Activated CD8-positive, alpha-beta memory T cell treated with anti-CD3 and anti-CD28 coated beads, Interleukin-2, amount 10 ng/mL, durations not matched to agents 7 days and 5 days (primary cell): ENCODE measurements around the gene PCNX3. TPM values are rescaled to one million over a fixed set of nuclear protein-coding genes. Genes with fewer than 3 reads are reported as not detected.

Experiments
- ATAC-seq: fragments of 150-1000 bp; cut with Tn5 transposase; one replicate; pipeline ENCODE4 v1.10.0; 2021; ENCODE audit warnings: moderate library complexity
- CTCF ChIA-PET: fragments of 350-600 bp; sonication (Branson Sonifier 250); formaldehyde crosslinking; loops from one replicate; lab custom pipeline; 2021; ENCODE audit warnings: antibody characterized with exemption; lab: Charles Lee
- DNase-seq: peaks from one replicate; pipeline ENCODE4 v3.0.0-alpha.2; 2020
- H3K27ac Mint-ChIP-seq: one replicate; pipeline ENCODE4 v1.8.0; 2021; ENCODE audit warnings: mild to moderate bottlenecking, mixed read lengths
- H3K27me3 Mint-ChIP-seq: one replicate; pipeline ENCODE4 v1.8.0; 2021; ENCODE audit warnings: mixed read lengths
- H3K36me3 Mint-ChIP-seq: one replicate; pipeline ENCODE4 v1.8.0; 2021; ENCODE audit warnings: mild to moderate bottlenecking, mixed read lengths
- H3K4me1 Mint-ChIP-seq: one replicate; pipeline ENCODE4 v1.8.0; 2021; ENCODE audit warnings: mixed read lengths
- H3K4me3 Mint-ChIP-seq: one replicate; pipeline ENCODE4 v1.8.0; 2021; ENCODE audit warnings: mild to moderate bottlenecking, moderate library complexity, mixed read lengths
- H3K9me3 Mint-ChIP-seq: one replicate; pipeline ENCODE4 v1.8.0; 2022; ENCODE audit warnings: low read depth, mixed read lengths
- total RNA-seq, 2 experiments: library from RNA; stranded (reverse); gene quantifications; one replicate each; pipeline ENCODE4 v1.2.3, GENCODE V29; 2021

The PCNX3 gene
- total RNA-seq, 2 experiments from 2014 or later, result 54.9 to 57.1 TPM

DNA sequence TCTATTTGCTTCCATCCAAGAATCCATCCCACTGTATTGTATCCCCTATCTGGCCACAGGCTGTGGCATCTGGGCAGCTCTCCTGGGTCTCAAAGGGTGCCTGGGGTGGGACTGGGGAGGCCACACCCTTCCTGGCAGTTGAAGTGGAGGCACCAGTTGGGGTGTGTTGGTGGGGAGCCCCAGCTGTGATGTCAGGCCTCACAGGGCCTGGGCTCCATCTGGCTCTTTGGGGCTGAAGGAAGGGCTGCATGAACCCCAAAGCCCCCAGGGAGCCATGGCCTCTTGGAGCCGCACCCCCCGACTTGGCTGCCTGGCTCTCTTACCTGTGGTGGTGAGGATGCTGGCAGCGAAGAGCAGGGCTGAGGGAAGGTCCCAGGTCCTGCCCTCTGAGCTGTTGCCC, 20.4 kb upstream of the PCNX3 start:
- CTCF ChIA-PET, result interaction anchor here (0.8 to 12.7 kb wide), 10 partner anchors 9 to 70 kb away, joined by 3 to 209 read pairs (median 12); partner anchors contain the start of genes EHBP1L1, FAM89B, MAP3K11 and PCNX3
- Mint-ChIP-seq H3K4me3 (no peak overlapping the region), H3K27ac (peak overlapping the region; percentile 77), H3K27me3 (no peaks in the 10 kb centered on the region), H3K4me1 (peaks cover 16% of the 10 kb centered on the region), H3K9me3 (no peaks in the 10 kb centered on the region), H3K36me3 (peaks cover 9% of the 10 kb centered on the region)
- ATAC-seq (peak; percentile 22), DNase-seq (no peak)

DNA sequence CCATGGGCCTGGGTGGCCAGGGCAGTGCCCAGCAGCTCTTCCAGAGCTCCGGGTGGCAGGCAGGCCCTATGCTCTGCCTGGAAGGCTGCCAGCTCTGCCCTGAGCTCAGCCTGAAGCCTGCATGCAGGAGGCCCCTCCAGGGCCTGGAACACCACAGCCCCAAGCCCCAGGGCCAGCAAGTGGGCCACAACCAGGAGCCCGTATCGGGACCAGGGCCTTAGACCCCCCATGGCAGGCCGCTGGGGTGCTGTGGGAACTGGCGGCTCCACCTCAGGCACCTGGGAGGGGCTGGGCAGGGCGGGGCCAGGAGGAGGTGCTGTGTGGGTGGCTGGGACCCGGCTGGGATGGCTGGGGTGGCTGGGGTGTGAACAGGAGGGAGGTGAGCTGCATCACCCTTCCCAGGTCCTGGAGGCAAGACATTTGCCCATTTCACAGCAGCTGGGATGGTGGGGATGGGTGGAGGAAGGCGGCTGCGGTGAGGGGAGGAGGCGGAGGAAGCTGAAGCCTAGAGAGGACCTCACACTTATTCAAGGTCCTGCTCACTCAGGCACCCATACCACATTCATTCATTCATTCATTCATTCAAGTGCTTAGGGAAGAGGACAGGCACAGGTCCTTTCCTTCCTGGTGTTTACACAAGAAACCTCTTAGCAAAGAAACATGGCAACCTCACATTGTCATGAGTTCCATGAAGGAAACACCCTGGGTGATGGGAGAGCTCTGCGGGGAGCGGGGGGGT, 19.9 kb upstream of the PCNX3 start, which contains the start of gene KCNK7:
Gene KCNK7, minus strand, starts transcription at position 258 of the 739 bp plus-strand sequence. Its CDS starts 28 bp downstream, at position 230.
- peak; percentile 16 for ATAC-seq
- Mint-ChIP-seq H3K4me3 (no peak within 1 kb of the TSS), H3K27me3 (no peaks in the 10 kb centered on the region), H3K9me3 (no peaks in the 10 kb centered on the region), H3K27ac (peak within 1 kb of the TSS; percentile 77), H3K36me3 (peaks cover 5% of the 10 kb centered on the region), H3K4me1 (peaks cover 16% of the 10 kb centered on the region)
- no peak for DNase-seq
- CTCF ChIA-PET, result interaction anchor here (0.8 to 12.7 kb wide), 9 partner anchors 11 to 70 kb away, joined by 3 to 209 read pairs (median 11); partner anchors contain the start of genes EHBP1L1, FAM89B, SCYL1 and SIPA1

DNA sequence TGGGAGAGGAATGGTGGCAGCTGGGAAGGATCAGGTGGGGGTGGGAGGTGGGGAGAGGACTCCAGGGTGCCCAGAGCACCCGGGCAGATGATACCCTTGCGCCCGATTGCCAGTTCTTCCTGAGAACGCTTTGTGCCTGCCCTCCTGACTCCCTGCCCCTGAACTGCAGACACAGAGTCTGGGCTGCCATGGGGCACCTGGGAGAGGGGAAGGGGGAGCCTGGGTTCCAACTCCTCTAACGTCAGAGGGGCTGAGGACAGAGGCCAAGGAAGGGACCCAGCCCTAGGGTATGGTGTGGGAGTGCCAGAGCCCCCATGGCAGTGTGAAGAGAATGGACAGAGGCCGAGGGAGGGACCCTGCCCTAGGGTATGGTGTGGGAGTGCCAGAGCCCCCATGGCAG, 19.1 kb upstream of the PCNX3 start:
- ATAC-seq, result no peak
- Mint-ChIP-seq H3K27ac (no peak overlapping the region), H3K27me3 (no peaks in the 10 kb centered on the region), H3K4me1 (peaks cover 14% of the 10 kb centered on the region), H3K4me3 (no peak overlapping the region), H3K9me3 (no peaks in the 10 kb centered on the region), H3K36me3 (peaks cover 2% of the 10 kb centered on the region)
- CTCF ChIA-PET, result interaction anchor here (0.8 to 12.7 kb wide), 2 partner anchors 24 to 55 kb away, joined by 3 to 209 read pairs; partner anchors contain the start of gene FAM89B
- DNase-seq, result no peak

DNA sequence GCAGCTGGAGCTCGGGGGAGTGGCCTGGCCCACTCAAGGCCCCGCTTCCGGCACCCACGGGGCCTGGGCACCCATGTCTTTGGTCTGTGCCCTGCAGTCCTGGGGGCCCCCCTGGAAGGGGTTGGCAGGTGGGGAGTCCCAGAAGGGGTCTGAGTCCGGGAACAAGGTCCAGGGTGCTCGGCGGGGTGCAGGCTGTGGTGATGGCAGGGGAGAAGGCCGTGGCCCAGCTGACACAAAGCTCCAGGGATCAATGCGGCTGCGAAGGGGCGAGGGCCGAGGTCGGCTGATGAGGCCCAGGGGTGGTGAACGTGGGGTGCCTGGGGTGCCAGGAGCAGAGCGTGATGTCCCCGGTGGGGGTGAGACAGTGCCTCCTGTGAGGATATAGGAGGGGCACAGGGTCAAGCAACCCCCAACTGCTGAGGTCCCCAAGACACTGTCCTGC, 17.3 kb upstream of the PCNX3 start:
- DNase-seq (no peak), ATAC-seq (no peak)
- Mint-ChIP-seq H3K4me1 (peaks cover 14% of the 10 kb centered on the region), H3K36me3 (no peaks in the 10 kb centered on the region), H3K27ac (no peak overlapping the region), H3K4me3 (no peak overlapping the region), H3K27me3 (no peaks in the 10 kb centered on the region), H3K9me3 (no peaks in the 10 kb centered on the region)
- CTCF ChIA-PET, result interaction anchor here (1.6 to 2.3 kb wide), 3 partner anchors 10 to 58 kb away, joined by 3 to 9 read pairs (median 8); no protein-coding TSS in a partner anchor

DNA sequence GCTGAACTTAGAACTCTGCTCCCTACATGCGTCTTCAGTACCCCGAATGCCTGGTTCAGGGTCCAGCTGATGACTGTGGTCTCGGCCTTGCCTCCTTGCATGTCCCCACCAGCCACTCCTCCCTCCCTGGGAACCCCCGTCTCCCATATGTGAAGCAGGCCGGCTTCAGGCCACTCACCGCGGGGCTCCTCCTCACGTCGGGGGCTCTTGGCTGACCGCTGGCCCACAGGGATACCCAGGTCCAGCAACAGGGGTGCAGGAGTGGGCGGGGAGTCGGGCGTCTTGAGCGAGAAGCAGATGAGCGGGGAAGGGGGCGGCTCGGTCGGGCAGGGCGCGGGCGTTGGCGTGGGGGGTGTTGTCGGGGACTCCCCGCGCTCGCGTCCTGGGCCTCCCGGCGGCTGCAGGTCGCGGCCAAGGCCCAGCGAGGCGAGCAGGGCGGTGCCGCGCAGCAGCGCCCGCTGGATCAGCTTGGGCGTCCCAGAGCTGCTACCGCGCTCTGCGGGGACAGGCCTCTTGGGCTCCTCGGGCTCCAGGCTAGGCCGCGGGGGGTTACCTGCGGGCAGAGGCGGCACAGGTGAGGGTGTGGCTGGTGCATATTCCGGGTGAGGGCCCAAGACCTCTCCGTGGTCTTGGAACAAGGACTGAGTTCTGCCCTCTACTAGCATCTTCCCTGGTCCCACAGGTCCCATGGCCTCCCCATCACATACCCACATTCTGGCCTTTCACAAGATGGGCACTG, 16.2 kb upstream of the PCNX3 start:
- Mint-ChIP-seq H3K27ac (no peak overlapping the region), H3K36me3 (peaks cover 3% of the 10 kb centered on the region)
- CTCF ChIA-PET, result interaction anchor here (1.6 to 2.3 kb wide), 2 partner anchors 24 to 59 kb away, joined by 3 to 8 read pairs; no protein-coding TSS in a partner anchor

DNA sequence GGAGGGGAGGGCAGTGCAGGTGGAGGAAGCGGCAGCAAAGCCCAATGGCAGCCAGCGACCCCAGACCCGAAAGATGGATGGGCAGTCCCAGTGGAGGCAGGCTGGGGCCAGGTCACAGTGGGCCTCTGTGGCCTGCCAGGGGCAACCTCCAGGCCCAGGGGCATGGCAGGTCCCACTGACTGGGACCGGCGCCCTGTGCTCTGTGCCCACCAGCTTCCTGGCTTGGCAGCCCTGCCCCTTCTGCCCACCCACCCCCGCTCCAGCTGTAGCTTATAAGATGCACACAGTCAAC, 15.7 kb upstream of the PCNX3 start:
- Mint-ChIP-seq H3K27ac (no peak overlapping the region), H3K4me1 (peaks cover 10% of the 10 kb centered on the region), H3K9me3 (no peaks in the 10 kb centered on the region), H3K36me3 (peaks cover 3% of the 10 kb centered on the region), H3K27me3 (no peaks in the 10 kb centered on the region), H3K4me3 (no peak overlapping the region)
- no peak for ATAC-seq
- CTCF ChIA-PET, result no interaction called here
- no peak for DNase-seq

More for the DNA sequence above, 16.2 kb upstream of the PCNX3 start:
- Mint-ChIP-seq H3K27me3 (no peaks in the 10 kb centered on the region), H3K4me3 (no peak overlapping the region), H3K4me1 (peaks cover 11% of the 10 kb centered on the region), H3K9me3 (no peaks in the 10 kb centered on the region)
- DNase-seq, result no peak
- no peak for ATAC-seq

DNA sequence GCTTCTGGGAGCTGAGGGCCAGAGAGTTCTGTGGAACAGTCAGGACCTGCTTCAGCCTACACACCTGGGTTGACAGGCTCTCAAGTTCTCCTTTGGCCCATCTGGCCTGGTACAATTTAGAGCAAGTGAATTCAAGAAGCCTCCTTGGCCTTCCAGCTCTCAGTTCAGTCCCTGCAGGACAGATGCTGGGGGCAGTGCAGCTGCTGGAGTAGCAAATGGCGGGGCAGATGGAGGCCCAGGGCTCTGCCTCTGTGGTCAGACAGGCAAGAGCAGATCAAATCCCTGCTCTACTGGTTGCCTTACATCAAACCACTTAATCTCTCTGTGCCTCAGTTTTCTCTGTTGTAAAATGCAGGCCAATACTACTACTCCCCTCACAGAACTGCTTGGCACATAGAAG, 11.3 kb upstream of the PCNX3 start:
- no peaks in the 10 kb centered on the region for H3K9me3 Mint-ChIP-seq
- H3K36me3 Mint-ChIP-seq, result peaks cover 16% of the 10 kb centered on the region
- DNase-seq (no peak), ATAC-seq (no peak)
- H3K4me1 Mint-ChIP-seq, result peaks cover 5% of the 10 kb centered on the region
- H3K27ac Mint-ChIP-seq, result no peak overlapping the region
- no peaks in the 10 kb centered on the region for H3K27me3 Mint-ChIP-seq
- H3K4me3 Mint-ChIP-seq, result no peak overlapping the region
- CTCF ChIA-PET, result interaction anchor here (1.1 to 2.6 kb wide), 5 partner anchors 10 to 64 kb away, joined by 3 to 11 read pairs (median 6); no protein-coding TSS in a partner anchor

DNA sequence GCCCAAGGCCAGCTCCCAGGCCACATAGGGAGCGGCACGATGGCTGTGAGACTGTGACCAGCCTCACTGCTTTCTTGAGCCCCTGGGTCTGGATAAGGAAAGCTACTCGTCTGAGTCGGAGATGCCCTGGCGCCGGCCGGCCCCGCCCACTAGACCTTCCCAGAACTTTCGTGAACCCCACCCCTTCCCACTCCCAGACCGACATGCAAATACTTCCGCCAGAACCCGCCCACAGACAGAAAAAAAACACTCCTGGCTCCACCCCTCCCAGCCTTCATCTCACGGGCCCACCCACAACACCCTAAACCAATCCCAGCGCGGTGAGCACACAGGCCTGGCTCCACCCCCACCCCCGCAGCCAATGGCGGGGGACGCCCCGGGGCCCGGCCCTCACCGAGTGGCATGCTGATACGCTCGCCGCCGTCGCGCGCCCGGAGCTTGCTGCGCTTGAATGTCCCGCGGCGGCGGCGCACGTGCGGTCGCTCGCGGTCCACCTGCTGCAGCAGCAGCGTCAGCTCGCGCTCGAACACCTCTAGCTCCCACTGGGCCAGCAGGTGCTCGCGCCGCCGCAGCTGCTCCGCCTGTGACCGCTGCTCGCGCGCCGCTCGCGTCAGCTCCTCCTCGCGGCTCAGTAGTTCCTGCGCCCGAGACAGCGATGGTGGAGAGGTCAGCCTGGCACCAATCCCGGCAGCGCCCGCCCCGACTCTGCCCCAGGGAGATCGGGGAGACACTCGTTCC, 8.5 kb upstream of the PCNX3 start:
- H3K9me3 Mint-ChIP-seq, result no peaks in the 10 kb centered on the region
- no peak for DNase-seq
- CTCF ChIA-PET, result interaction anchor here (0.5 to 4.5 kb wide), 5 partner anchors 10 to 66 kb away, joined by 3 to 15 read pairs (median 10); no protein-coding TSS in a partner anchor
- H3K36me3 Mint-ChIP-seq, result peaks cover 21% of the 10 kb centered on the region
- no peak overlapping the region for H3K27ac Mint-ChIP-seq
- ATAC-seq, result no peak
- H3K27me3 Mint-ChIP-seq, result no peaks in the 10 kb centered on the region
- H3K4me3 Mint-ChIP-seq, result no peak overlapping the region
- peaks cover 27% of the 10 kb centered on the region for H3K4me1 Mint-ChIP-seq

DNA sequence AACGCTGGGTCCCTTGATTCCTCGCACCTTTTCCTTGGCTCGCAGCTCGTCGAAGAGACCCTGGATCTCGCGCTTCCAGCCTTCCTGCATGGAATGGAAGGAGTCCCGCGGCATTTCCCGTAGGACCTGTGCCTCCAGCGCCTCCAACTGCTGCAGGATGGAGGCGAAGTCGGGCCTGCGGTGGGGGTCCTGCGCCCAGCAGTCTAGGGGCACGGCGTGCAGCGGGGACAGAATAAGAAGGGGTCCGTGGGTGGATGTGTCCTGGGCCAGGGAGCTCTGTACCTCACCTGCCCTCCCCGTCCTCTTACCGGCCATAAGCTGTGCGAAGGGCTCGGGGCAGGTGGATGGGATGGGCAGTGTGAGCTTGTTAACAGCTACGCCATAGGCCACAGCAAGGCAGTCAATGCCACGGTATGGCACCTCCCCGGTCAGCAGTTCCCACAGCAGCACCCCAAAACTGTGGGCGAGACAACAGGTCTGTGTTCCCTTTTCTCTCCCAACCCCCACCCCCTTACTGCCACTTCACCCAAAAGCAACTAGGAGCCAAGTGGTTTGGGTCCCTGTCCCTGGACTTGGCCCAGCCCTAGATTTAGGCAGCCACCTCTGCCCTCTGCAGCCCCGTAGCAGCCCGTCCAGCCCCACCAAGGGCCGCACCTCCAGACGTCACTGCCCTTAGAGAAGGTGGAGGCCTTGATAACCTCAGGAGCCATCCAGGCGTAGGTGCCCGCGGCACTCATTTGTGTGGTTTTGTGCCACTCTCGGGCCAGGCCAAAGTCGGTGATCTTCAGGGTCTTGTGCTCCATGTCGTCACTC, 7.8 kb upstream of the PCNX3 start:
- CTCF ChIA-PET, result interaction anchor here (2.2 to 4.5 kb wide), 3 partner anchors 14 to 67 kb away, joined by 10 to 15 read pairs (median 13); no protein-coding TSS in a partner anchor
- Mint-ChIP-seq H3K4me1 (peaks cover 35% of the 10 kb centered on the region), H3K36me3 (peaks cover 24% of the 10 kb centered on the region), H3K27me3 (no peaks in the 10 kb centered on the region), H3K9me3 (no peaks in the 10 kb centered on the region), H3K27ac (no peak overlapping the region), H3K4me3 (no peak overlapping the region)
- ATAC-seq, result no peak
- no peak for DNase-seq

DNA sequence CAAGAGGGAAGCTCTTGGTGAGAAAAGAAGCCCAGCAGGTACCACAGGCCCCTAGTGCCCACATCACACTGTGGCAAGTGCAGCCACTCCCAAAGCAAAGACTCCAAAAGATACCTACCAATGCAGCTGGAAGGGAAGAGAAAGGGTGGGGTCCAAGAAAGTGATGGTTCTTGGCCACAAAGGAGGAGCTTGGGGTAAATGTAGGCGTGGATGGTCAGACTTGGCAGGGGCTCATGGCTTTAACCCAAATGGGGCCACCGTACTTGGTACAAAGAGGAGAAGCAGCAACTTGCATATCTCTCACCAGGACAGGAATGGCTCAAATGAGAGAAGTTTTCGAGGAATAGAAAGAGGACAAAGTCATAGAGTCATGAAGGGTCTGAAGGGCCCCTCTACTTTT, 6.3 kb upstream of the PCNX3 start:
- Mint-ChIP-seq H3K27ac (peak overlapping the region; percentile 33), H3K27me3 (no peaks in the 10 kb centered on the region), H3K9me3 (no peaks in the 10 kb centered on the region), H3K4me1 (peaks cover 40% of the 10 kb centered on the region), H3K36me3 (peaks cover 21% of the 10 kb centered on the region), H3K4me3 (no peak overlapping the region)
- ATAC-seq, result no peak
- CTCF ChIA-PET, result interaction anchor here (1.0 to 4.5 kb wide), 5 partner anchors 16 to 102 kb away, joined by 3 to 20 read pairs (median 13); partner anchors contain the start of gene FAM89B
- no peak for DNase-seq

DNA sequence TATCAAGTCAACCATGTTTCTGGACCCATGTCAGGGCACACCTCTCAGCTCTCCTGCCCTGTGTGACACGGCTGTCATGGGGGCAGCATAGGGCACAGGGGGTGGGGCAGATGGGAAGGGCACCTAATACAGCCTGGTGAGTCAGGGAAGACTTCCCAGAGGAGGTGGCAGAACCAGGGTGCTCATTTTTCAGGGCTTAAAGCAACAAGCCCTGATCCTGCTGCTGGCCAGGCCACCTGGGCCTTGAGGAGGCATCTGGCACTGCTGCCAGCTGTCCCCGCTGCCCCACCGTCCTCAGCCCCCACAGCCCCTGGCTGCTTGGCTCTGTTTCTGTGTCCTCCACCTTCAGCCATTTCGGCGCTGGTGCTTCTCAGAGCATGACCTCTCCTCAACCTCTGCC, 5.9 kb upstream of the PCNX3 start:
- Mint-ChIP-seq H3K27me3 (no peaks in the 10 kb centered on the region), H3K27ac (peak overlapping the region; percentile 33), H3K4me3 (no peak overlapping the region)

DNA sequence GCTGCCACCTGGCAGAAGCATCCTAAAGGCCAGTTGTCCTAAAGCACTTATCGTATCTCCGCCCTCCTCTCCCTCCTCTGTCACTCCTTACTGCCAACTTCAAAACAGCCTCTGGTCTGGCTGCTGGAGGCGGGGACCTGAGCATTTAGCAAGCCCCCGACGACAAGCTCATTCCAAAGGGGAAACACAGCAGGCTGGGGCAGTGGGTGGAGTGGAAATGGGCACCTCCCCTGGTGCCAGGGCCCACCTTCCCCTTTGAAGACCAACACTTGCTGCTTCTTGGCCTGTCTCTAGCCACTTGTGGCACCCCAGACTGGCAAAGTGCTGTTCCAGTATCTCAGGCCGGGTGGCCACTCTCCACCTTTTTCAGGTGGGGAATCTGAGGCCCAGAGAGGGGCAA, 5.2 kb upstream of the PCNX3 start:
- CTCF ChIA-PET, result interaction anchor here (0.8 to 4.5 kb wide), 6 partner anchors 15 to 70 kb away, joined by 3 to 20 read pairs (median 3); partner anchors contain the start of genes FAM89B and KCNK7
- Mint-ChIP-seq H3K9me3 (no peaks in the 10 kb centered on the region), H3K27me3 (no peaks in the 10 kb centered on the region), H3K27ac (peak overlapping the region; percentile 20), H3K4me1 (peaks cover 40% of the 10 kb centered on the region), H3K36me3 (peaks cover 21% of the 10 kb centered on the region), H3K4me3 (no peak overlapping the region)
- ATAC-seq (no peak), DNase-seq (no peak)

More for the DNA sequence above, 5.9 kb upstream of the PCNX3 start:
- CTCF ChIA-PET, result interaction anchor here (1.1 to 4.5 kb wide), 4 partner anchors 14 to 69 kb away, joined by 3 to 20 read pairs (median 9); partner anchors contain the start of genes FAM89B and KCNK7
- DNase-seq, result no peak
- ATAC-seq, result no peak
- Mint-ChIP-seq H3K4me1 (peaks cover 40% of the 10 kb centered on the region), H3K36me3 (peaks cover 21% of the 10 kb centered on the region), H3K9me3 (no peaks in the 10 kb centered on the region)
